GM11168 (cell line): ENCODE measurements around the gene GABRG2.
"Not testable (repeated sequence)": the region's sequence is repeated elsewhere in the genome, so short reads cannot be mapped to it uniquely, and the experiment has no call there.

Source experiments
- in situ Hi-C: fragments of 300-500 bp; cut with MboI; formaldehyde crosslinking; loops from one replicate; pipeline ENCODE4 v1.12.0; 2022; ENCODE audit warnings: low sequenced_read_pairs; ENCODE audit not compliant: unreplicated experiment

Gene GABRG2

DNA sequence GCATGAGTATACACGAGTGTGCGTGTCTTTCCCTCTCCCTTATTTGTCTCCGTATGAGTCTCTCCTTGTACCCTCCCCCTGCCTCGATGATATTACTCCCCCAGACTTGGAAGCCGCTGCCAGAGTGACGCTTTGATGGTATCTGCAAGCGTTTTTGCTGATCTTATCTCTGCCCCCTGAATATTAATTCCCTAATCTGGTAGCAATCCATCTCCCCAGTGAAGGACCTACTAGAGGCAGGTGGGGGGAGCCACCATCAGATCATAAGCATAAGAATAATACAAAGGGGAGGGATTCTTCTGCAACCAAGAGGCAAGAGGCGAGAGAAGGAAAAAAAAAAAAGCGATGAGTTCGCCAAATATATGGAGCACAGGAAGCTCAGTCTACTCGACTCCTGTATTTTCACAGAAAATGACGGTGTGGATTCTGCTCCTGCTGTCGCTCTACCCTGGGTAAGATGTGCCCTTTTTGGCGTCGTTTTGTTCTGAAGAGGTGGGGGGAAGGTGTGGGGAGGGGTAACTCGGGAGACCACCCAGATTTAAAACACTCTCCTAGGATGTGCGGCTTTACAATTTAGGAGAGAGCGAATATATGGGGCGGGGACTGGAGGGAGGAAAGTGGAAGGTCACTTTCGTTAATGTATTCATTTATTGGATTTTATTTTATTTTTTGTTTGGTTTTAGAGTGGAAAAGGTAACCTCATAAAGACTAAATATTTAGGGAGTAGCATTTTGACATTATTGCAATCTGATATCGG, at the start of gene GABRG2:
GABRG2 (plus strand) TSS at position 119 of the 757 bp plus-strand sequence; CDS start at position 346, 227 bp downstream.
- in situ Hi-C loops, result no loop called here

DNA sequence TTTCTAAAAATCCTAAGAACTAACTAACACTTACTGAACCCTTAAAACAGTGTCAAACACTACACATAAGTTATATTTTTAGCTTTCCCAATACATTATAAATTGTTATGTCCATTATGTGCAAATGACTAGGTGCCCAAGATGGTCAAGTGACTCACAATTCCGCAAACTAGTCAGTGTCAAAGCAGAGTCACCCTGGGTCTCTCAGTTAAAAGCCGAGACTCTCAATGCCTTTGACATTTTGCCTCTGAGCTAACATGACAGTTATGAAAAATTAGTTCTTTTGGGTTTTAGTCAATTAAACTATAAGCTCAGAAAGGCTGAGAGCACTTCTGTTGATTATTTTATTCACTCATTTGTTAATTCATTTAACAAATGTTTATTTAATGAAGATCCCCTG, 42.3 kb upstream of the GABRG2 start:
- in situ Hi-C loops, result no loop called here

DNA sequence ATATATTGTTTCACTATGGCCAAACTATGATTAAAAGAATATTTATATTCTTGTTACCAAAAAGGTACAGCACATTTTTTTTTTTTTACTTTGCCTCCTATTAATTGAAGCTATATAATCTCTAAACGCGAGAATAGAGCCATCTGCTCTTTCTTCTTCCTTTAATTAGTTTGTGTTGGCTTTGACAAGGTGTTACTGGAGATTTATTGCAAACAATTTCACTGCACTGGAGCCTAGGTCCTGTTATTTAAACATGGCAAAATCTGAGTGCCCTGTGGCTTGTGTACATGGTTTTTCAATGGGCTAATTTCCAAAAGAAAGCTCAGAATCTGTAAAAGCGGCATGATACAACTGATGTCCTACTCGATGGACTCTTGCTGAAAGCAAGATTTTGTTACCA, 40.8 kb upstream of the GABRG2 start:
- in situ Hi-C loops, result no loop called here

DNA sequence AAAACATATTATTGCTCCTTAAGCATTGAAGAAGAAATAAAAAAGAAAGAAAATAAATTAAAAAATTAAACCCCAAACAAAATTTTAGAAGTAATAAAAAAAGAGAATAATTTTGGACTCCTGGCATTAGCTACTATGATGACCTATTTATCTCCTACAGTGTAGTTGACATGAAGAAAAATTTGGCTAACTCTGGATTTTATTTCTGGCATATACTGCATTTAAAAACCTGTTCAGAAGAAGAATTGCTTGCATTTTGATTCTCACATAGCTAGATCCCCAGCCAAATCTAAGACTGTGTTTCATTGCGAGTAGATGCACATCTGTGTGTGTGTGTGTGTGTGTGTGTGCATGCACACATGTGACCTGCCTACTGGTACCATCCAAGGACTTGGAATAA, 30.1 kb upstream of the GABRG2 start:
- in situ Hi-C loops, result no loop called here

DNA sequence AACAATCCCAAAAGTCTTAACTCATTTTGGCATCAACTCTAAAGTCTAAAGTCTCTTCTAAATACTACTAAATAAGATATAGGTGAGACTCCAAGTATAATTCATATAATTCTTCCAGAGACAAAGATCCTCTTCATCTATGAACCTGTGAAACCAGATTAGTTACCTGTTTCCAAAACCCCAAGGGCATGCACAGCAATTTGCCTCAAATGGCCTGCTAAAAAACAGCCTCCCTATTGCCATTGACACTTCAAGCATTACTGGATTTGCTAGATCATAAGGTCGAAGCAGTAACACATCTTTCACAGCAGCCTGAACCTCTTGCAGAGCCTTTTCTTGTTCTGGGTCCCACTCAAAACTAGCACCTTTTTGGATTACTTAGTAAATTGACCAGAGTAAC, 20.3 kb upstream of the GABRG2 start:
- in situ Hi-C loops, result no loop called here

DNA sequence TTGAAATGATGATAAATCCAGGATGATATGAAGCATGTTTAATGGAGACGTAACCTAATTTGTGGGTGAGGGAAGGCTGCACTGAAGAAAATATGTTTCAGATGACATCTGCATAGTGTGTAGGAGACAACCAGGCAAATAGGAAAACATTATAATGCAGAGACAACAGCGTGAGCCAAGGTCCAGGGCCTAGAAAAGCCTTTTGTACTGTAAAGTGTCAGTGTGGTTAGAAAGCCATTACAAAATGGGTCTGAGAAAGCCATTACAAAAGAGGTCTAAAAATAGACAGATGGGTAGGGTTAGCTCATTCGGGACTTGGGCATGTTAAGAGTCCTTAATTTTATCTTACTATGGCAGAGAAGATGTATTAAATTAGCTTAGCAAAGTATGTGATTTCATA, 14.9 kb upstream of the GABRG2 start:
- in situ Hi-C loops, result no loop called here

DNA sequence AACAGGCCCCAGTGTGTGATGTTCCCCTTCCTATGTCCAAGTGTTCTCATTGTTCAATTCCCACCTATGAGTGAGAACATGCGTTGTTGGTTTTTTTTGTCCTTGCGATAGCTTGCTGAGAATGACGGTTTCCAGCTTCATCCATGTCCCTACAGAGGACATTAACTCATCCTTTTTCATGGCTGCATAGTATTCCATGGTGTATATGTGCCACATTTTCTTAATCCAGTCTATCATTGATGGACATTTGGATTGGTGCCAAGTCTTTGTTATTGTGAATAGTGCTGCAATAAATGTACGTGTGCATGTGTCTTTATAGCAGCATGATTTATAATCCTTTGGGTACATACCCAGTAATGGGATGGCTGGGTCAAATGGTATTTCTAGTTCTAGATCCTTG, 12.5 kb upstream of the GABRG2 start:
- in situ Hi-C loops, result not testable (repeated sequence)

DNA sequence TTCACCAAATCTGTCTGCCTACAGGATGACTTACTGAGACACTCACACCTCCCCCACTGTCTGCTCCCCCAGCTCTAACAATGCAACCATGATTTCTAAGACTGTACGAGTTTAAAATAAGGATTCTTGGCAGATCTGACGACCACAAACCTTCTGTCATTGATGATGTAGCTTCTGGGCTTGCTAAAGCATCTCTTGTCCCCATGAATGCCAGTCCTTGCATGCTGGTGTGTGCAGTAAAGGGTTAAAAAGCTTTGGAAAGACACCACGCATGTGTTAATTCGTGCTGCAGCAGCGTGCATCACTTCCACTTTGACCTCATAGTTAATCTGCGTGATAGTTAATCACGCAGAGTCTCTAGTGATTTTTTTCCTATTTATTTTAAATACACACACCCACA, 411 bp upstream of the GABRG2 start:
- in situ Hi-C loops, result no loop called here

DNA sequence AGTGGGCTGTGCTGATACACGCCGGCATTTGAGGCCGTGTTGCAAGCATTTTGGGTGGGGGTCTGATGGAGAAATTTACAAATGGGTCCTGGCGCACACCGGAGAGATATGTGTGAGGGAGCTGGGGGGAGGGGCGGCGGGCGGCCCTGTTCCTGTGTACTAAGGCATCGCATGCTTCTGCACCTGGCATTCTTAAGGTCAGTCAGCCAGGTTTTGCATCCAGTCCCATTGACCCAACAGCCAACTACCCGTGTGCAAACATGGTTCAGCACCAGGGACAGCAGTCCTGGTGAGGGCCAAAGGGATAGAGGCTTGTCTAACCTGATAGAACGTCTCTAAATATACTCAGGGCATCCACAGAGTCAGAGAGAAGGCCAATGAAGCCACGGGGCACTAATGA, 839 bp downstream of the GABRG2 start:
- in situ Hi-C loops, result no loop called here

DNA sequence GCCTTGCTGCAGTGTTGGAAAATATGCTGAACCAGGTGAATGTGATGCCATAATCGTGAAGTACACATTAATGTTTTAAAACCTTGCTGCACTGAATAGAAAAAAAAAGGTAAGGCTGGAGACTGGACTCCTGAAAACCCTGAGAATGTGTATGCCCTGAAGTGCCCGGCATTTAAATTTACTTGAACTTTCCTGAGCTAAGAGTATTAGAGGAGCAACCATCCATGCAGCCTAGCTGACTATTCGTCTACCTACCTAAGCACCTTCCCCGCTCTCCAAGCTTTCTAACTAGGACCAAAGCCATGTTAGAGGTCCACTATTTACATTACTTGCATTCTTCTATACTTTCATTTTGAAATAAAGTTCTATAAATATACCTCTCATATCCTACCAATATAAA, 1.4 kb downstream of the GABRG2 start:
- in situ Hi-C loops, result no loop called here

DNA sequence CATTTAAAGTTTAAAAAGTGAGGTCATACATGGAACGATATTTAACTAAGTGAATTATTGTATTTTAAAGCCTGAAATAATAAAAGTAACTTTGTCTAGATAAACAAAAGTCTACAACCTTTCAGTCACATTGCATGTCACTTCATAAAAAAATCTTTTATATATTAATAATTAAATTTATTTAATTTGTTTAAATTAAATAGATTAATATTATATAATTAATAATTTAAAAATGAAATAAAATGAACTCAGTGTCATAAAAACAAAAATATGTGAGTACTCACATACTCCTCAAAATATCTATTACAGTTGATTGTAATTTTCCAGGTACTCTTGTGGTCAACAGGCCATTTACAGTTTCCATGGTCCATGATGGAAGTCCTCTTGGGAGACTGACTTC, 11.2 kb downstream of the GABRG2 start:
- in situ Hi-C loops, result no loop called here

DNA sequence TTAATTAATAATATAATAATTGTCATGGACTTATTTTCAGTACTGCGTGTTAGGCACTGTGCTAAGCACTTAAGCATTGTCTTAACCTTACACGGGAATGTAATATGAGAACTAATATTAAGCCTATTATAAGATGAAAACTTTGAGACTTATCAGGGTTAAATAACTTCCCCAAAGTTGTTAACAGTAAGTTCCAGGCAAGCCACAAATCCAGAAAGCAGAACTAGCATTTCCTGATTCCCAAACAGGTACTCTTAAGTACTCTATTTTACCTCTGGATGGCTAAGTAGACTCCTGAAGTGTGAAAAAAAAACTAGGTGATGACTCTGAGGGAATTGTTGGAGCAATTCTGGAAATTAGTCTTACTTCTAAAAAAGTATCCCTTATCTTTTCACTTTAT, 23.8 kb downstream of the GABRG2 start:
- in situ Hi-C loops, result no loop called here

DNA sequence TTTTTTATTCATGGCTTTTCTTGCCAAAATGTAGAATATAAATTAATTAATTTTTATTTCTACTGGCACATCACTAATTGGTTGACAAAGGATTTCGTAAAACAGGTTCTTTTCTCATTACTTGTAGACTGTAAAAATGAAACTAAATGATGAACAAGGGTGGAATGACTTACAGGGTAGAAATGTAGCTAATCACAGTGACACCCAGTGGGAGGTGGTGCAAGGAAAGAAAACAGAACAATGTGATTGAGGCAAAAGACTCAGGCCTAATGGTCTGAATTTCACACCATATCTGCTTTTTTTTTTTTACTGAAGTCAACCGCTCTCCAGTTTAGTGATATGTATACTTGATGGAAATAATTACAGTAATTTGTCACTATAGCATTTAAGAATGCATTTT, 28.9 kb downstream of the GABRG2 start:
- in situ Hi-C loops, result no loop called here

DNA sequence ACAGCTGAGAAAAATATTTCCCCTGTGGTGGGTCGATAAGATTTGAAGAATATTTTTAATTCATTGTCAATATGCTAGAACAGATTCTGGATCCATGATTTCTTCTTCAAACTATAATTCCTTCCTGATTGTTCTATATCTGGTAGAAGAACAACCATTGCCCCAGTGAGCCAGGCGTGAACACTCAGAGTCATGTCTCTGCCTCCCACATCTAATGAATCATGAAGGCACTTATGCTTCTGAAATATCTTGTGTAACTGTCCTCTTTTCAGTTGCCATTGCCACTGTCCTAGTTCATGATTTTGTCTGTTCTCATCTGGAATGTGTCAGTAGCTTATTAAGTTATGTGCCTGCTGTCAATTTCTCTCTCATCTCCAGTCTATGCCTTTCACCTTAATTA, 40.0 kb downstream of the GABRG2 start:
- in situ Hi-C loops, result no loop called here

DNA sequence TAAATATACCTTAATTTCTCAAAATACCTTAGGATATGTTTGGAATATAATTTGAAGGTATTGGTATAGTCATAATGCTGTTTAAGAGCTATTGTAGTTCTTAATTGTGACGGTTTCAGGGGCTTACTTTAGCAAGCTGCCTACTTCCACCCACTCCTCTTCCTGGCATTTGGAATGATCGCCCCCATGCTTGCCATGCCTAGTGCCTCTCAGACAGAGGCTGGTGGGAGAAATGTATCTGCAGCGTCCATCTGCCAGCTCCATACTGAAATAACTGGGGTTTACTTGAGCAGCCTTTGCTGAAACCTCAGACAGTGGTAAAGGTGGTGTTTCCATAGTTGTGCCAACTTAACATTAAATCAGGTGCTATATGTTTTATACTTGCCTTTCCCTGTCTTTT, 52.2 kb downstream of the GABRG2 start:
- in situ Hi-C loops, result no loop called here

DNA sequence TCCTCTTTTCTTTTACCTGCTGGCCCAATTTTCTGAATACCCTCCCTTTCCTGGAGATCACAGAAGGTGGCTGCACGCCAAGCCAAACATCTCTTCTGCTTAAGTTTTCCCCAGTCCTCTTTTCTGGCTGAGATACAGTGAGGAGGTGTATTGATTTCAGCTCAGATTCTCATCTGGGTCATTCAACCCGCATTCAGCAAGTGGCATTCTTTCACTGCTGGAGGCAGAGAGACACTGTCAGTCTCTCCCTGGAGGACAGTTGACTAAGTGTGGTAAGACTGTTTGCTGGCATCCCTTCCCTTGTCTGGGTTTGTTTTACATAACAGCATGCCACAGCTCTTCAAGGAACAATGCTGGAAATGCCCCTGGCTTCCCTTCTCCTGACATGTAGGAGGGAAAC, 60.5 kb downstream of the GABRG2 start:
- in situ Hi-C loops, result no loop called here

DNA sequence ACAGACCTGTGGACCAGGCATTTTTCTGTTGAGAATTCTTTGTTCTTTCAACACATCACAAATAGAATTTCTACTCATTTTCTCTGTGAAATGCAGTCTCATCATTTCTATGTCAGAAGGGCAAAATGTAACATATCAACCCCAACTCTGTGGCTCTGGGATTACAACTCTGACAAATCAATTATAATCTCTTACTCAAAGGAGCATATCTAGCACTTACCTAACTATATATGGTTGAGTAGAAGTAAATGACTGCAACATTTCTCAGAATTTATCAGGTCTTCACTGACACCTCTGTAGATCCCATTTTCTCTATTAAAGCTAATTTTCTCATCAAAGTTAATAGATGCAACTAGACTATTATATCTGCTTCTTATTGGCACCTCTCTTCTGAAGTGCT, 64.8 kb downstream of the GABRG2 start:
- in situ Hi-C loops, result no loop called here

DNA sequence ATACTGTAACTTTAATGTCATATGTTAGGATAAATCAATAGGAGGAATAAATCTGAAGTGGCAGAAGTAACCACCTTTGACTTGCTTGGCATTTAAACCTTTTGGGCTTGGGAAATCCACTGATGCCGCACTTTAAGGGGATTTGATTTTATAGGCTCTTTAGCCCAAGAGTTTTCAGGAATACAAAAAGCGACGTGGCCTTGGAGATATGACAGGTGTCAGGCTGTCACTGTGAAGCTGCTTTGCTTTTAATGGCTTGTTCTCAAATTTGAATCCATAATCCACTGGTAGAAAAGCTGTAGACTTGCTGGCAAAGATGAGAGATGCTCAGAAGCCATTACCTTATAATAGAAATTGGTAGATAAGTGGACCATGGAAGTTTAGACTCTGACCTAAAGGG, 71.6 kb downstream of the GABRG2 start:
- in situ Hi-C loops, result no loop called here

DNA sequence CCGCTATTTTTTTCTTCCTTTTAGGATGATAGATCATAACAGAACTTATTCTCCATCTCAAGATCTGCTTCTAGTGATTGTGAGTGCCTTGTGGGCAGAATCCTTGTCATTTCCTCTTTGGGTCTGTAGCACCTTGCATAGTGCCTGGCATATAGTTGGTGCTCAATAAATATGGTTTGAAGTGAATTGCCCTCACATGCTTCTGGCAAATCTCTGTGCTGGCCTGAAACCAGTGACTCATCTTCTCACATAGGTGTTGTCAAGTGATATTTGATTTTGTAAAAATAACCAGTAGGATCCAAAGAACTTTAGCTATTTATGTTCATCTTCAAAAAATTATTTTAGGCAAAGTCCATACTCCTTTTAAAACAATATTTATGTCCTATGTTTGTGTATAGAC, 86.7 kb downstream of the GABRG2 start:
- in situ Hi-C loops, result no loop called here

DNA sequence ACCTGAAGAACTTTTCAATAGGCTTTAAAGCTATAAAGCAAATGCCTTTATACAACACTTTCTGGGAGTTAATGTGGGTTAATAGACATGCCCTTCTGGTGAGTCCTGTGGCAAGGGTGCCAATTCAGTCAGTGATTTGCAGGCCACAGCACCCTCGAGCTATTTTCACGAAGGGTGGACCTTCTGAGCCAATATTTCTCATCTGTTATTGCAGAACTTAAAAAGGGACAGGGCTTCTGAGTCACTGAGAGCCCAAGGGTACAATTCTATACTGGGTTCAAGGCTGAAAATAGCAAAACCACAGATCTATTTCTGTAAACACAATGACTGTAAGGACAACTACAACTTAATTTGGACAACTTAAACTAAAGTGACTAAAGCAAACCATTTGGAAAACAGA, 92.8 kb downstream of the GABRG2 start:
- in situ Hi-C loops, result no loop called here

DNA sequence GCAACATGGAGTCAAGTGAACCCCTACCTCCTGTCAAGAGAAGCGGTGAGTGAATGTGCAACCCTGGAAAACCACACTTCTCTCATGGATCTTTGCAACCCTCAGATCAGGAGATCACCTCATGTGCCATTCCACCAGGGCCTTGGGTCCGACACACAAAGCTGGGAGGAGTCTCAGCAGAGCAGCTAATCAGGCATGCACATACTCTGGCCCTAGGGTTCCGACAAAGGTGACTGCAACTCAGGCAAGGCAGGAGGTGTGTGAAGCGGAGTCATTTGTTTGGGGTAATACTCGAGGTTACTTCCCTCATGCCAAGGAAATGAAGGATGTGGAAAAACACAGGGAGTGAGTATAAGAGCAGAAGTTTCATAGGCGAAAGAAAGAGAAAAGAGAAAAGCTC, 96.1 kb downstream of the GABRG2 start:
- in situ Hi-C loops, result no loop called here

DNA sequence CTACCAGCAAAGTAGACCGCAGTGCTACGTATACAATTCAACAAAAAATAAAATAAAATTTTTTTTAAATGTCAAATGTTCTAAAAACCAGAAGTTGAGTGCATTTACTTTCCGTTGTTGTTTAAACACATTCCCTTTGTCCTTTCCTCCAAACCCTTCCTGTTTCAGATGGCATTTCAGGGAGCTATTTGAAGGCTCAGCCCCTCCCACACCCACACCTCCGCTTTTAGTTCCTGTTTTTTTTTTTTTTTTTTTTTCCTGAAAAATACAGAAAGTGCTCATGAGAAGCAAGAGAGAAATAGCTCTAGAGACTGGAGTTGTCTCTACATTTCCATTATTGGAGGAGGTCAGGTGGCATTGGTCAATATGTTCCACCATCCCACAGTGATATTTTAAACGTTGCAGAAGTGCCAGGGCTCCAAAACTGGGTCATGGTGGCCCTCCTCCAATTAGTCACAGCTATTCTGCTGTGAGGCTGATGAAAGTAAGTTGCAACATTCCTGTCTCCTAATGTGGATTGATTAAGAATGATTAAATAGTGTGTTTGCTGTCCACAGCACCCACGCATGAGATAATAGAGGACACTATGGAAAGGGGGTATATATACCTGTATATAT, 106.9 kb downstream of the GABRG2 start:
- in situ Hi-C loops, result no loop called here
